Keratinocyte (primary cell): ENCODE measurements around the gene ENO3. TPM values are rescaled to one million over a fixed set of nuclear protein-coding genes. Genes with fewer than 3 reads are reported as not detected.

Source experiments
- DNase-seq: peaks from one replicate; pipeline ENCODE4 v3.0.0-alpha.2; 2011; ENCODE audit warnings: low read depth, missing footprints, low spot score
- FAIRE-seq: peaks from 2 replicates; lab custom pipeline; 2011; peaks lifted over from hg19 to GRCh38; lab: Jason Lieb, UNC
- H2AFZ ChIP-seq: 2 replicates; pipeline ENCODE4 v1.6.0; 2012; ENCODE audit warnings: low read length, control low read depth, inconsistent platforms; ENCODE audit not compliant: control insufficient read depth
- H3K27ac ChIP-seq: 2 replicates; pipeline ENCODE4 v1.5.1; 2011; ENCODE audit warnings: low read length; ENCODE audit not compliant: control insufficient read depth, insufficient read depth
- H3K27me3 ChIP-seq: 3 replicates; pipeline ENCODE4 v1.6.0; 2011; ENCODE audit warnings: low read length; ENCODE audit not compliant: control insufficient read depth, insufficient read depth; ENCODE audit errors: extremely low read depth
- H3K36me3 ChIP-seq, 2 experiments: 2 replicates in 1 of 2; 3 replicates in 1 of 2; pipeline ENCODE4 v1.5.1; 2011; ENCODE audit warnings: low read length in 2 of 2, mild to moderate bottlenecking in 1 of 2; ENCODE audit not compliant: control insufficient read depth in 2 of 2, insufficient read depth in 2 of 2; ENCODE audit errors: extremely low read depth in 1 of 2
- H3K4me1 ChIP-seq: 3 replicates; pipeline ENCODE4 v1.5.1; 2011; ENCODE audit warnings: low read length; ENCODE audit not compliant: control insufficient read depth, insufficient read depth; ENCODE audit errors: extremely low read depth
- H3K4me2 ChIP-seq: 3 replicates; pipeline ENCODE4 v1.6.0; 2011; ENCODE audit warnings: low read depth, low read length; ENCODE audit not compliant: control insufficient read depth, insufficient read depth; ENCODE audit errors: extremely low read depth
- H3K4me3 ChIP-seq, 3 experiments: fragments of 200-600 bp in 1 of 3; sonication (generic) in 1 of 3; 2 replicates in 2 of 3; 3 replicates in 1 of 3; pipeline ENCODE4 v1.5.1; 2011 to 2016; ENCODE audit warnings: low read length in 3 of 3, mild to moderate bottlenecking in 3 of 3, control low read depth in 2 of 3, inconsistent platforms in 1 of 3, low read depth in 1 of 3, mixed read lengths in 1 of 3, mixed run types in 1 of 3, moderate library complexity in 1 of 3; ENCODE audit not compliant: control insufficient read depth in 2 of 3, insufficient read depth in 2 of 3; ENCODE audit errors: extremely low read depth in 1 of 3
- H3K79me2 ChIP-seq: 2 replicates; pipeline ENCODE4 v1.6.0; 2012; ENCODE audit warnings: low read length; ENCODE audit not compliant: control insufficient read depth, insufficient read depth
- H3K9ac ChIP-seq: 3 replicates; pipeline ENCODE4 v1.6.0; 2011; ENCODE audit warnings: low read length; ENCODE audit not compliant: control insufficient read depth, insufficient read depth; ENCODE audit errors: extremely low read depth
- H3K9me1 ChIP-seq: 3 replicates; pipeline ENCODE4 v1.6.0; 2011; ENCODE audit warnings: low read length; ENCODE audit not compliant: control insufficient read depth, insufficient read depth; ENCODE audit errors: extremely low read depth
- H3K9me3 ChIP-seq: 2 replicates; pipeline ENCODE4 v1.5.1; 2012; ENCODE audit warnings: low read depth, low read length; ENCODE audit not compliant: control insufficient read depth
- H4K20me1 ChIP-seq: 3 replicates; pipeline ENCODE4 v1.6.0; 2011; ENCODE audit warnings: low read length; ENCODE audit not compliant: control insufficient read depth, insufficient read depth; ENCODE audit errors: extremely low read depth
- CTCF ChIP-seq, 3 experiments: IDR thresholded peaks in 1 of 3; conservative IDR thresholded peaks in 1 of 3; optimal IDR thresholded peaks in 1 of 3; 2 replicates in 2 of 3; 3 replicates in 1 of 3; pipeline versions ENCODE3 to v1.5.1; 2011; ENCODE audit warnings: low read length in 3 of 3, mild to moderate bottlenecking in 3 of 3, moderate library complexity in 2 of 3, control low read depth in 1 of 3, inconsistent platforms in 1 of 3; ENCODE audit not compliant: insufficient read depth in 2 of 3; ENCODE audit errors: extremely low read depth in 1 of 3
- EZH2 ChIP-seq: IDR thresholded peaks from one replicate; pipeline ENCODE4 v1.6.1; 2012; ENCODE audit warnings: inconsistent platforms, mild to moderate bottlenecking, low read length, moderate library complexity
- dilution Hi-C: fragments of 300-500 bp; cut with MboI; formaldehyde crosslinking; loops from one replicate; pipeline ENCODE4 v1.7.0; 2020; ENCODE audit warnings: low sequenced_read_pairs; ENCODE audit not compliant: extremely low pct_ligation_motif_present
- polyA plus RNA-seq, 5 experiments: library from polyadenylated mRNA; depleted of rRNA in 3 of 5; stranded (reverse) in 3 of 5; stranded (forward) in 1 of 5; unstranded in 1 of 5; fragments of >200 nt; gene quantifications; 1 replicate in 1 of 5; 2 replicates in 3 of 5; 3 replicates in 1 of 5; pipeline versions ENCODE4 v1.2.1 to v1.2.3, GENCODE V29; 2011 to 2012; ENCODE audit warnings: missing spikeins in 2 of 5, low read depth in 1 of 5, low replicate concordance in 1 of 5

The ENO3 gene
- polyA plus RNA-seq, 1 donor (not counting 4 experiments of a cell fraction or from before 2014, with no cell fraction given), result 2.4 TPM

- H3K9me1 ChIP-seq, result no peaks in the 10 kb centered on the region
- peak overlapping the region; percentile 97 for H3K27ac ChIP-seq
- dilution Hi-C loops, result no loop called here
- H3K4me3 ChIP-seq, result peak overlapping the region in 1 of 3 experiments; percentile 4
- no peaks in the 10 kb centered on the region for H3K9me3 ChIP-seq
- H3K79me2 ChIP-seq, result no peaks in the 10 kb centered on the region
- peaks cover 26% of the 10 kb centered on the region for H3K4me1 ChIP-seq
- FAIRE-seq (peak; percentile 85), DNase-seq (peak; percentile 58)
- peak overlapping the region; percentile 78 for H2AFZ ChIP-seq
- H4K20me1 ChIP-seq, result peaks cover 2% of the 10 kb centered on the region
- no peaks in the 10 kb centered on the region for H3K27me3 ChIP-seq
- H3K4me2 ChIP-seq, result peak overlapping the region; percentile 93
- peak overlapping the region; percentile 83 for H3K9ac ChIP-seq
- H3K36me3 ChIP-seq, result no peaks in the 10 kb centered on the region
- TF ChIP-seq CTCF (optimal IDR thresholded peaks at IDR 0.05 in 1 of 3, IDR thresholded peaks at IDR 0.05 in 1 of 3, conservative IDR thresholded peaks at IDR 0.05 in 1 of 3; ENCODE audit: extremely low read depth in 1 of 3, insufficient read depth in 2 of 3, low read length in 3 of 3), result no peak
- no peak for TF ChIP-seq EZH2
Observed at GRCh38 chr17:4908301-4908700, 42.6 kb upstream of the ENO3 start.

- Histone ChIP-seq H2AFZ (peak overlapping the region; percentile 78), H3K4me2 (peak overlapping the region; percentile 93), H3K4me1 (peaks cover 22% of the 10 kb centered on the region), H3K9me1 (no peaks in the 10 kb centered on the region), H3K27me3 (no peaks in the 10 kb centered on the region), H3K9me3 (no peaks in the 10 kb centered on the region), H3K9ac (peak overlapping the region; percentile 83), H3K36me3 (no peaks in the 10 kb centered on the region), H3K4me3 (peak overlapping the region in 1 of 3 experiments; percentile 61), H4K20me1 (no peaks in the 10 kb centered on the region), H3K27ac (peak overlapping the region; percentile 97), H3K79me2 (no peaks in the 10 kb centered on the region)
- TF ChIP-seq EZH2 (no peak), CTCF (optimal IDR thresholded peaks at IDR 0.05 in 1 of 3, IDR thresholded peaks at IDR 0.05 in 1 of 3, conservative IDR thresholded peaks at IDR 0.05 in 1 of 3; ENCODE audit: extremely low read depth in 1 of 3, insufficient read depth in 2 of 3, low read length in 3 of 3) (peak; percentile 75 to 82 (median 75))
- dilution Hi-C loops, result no loop called here
- FAIRE-seq (peak; percentile 55), DNase-seq (peak; percentile 85)
Observed at GRCh38 chr17:4908711-4909496, 42.0 kb upstream of the ENO3 start.
